ENCODE results near the gene SPEN.

SPEN gene

DNA sequence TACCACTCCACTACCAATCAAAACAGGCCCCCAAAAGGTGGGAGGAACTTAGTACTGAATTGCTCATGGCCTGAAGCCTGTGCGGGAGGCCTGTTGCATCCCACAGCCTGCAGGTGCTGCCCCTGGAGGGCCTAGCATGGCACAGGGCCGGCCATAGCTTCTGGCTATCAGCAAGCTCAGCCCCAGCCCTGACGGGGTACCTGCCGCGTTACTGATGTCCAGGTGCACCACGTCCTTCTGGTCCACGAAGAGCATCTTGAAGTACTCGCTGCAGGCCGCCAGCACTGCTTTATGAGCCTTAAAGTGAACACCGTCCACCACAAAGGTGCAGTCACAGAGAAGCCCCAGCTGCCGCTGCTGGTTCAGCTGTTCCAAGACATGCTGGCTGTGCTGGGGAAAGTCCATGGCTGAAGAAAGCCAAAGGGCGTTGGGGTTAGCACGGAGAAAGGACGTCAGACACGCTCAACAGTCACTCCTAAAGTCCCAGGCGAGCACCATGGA is 100.6 kb downstream of the SPEN start:
- no peak overlapping the region for H3K4me3 ChIP-seq (ENCODE audit: low read depth, low read length)
- TF ChIP-seq, protein P1, sequence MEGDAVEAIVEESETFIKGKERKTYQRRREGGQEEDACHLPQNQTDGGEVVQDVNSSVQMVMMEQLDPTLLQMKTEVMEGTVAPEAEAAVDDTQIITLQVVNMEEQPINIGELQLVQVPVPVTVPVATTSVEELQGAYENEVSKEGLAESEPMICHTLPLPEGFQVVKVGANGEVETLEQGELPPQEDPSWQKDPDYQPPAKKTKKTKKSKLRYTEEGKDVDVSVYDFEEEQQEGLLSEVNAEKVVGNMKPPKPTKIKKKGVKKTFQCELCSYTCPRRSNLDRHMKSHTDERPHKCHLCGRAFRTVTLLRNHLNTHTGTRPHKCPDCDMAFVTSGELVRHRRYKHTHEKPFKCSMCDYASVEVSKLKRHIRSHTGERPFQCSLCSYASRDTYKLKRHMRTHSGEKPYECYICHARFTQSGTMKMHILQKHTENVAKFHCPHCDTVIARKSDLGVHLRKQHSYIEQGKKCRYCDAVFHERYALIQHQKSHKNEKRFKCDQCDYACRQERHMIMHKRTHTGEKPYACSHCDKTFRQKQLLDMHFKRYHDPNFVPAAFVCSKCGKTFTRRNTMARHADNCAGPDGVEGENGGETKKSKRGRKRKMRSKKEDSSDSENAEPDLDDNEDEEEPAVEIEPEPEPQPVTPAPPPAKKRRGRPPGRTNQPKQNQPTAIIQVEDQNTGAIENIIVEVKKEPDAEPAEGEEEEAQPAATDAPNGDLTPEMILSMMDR (IDR thresholded peaks at IDR 0.05; ENCODE audit: low read depth, low read length) = no peak
- in situ Hi-C loops (cut with HindIII; ENCODE audit: low sequenced_read_pairs) = no loop called here
- no peak for DNase-seq (ENCODE audit: low read depth, low spot score)

DNA sequence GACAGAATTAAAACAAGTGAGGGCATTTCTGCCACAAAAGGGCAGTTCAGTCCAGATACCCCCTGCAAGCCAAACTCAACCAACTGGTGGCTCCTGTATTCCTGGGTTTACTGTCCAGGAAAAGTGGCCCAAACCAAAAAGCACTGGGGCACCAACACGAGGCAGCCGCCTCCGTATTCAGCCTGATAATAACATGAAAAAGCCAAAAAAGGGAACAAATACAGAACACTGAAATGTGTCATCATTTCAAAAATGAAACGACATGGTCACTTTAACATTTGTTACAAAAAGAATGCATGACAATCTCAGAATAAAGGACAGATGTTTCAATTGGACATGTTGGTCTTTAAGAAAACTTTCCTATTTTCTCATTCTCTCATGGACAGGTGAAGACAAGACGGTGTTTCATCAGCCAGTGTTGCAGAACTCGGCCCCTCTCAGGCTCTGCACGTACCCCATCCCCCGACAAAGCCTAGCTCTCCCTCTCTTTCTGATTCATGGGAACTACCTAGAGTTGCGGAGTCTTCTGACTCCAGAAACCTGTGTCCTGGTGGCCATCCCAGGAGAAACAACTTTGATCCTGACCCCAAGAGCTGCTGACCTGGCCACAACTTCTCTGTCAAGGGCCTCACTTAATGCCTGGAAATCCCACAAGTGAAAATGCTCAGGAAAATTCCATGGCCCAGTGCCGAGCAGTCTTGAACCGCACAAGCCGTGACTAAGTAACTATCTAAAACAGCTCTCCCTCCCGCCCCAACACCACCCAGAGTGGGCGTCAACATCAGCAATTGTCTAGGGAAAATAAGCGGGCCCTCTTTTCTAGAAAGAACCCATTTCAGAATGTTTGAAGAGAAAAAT is 101.3 kb downstream of the SPEN start:
- H3K4me3 ChIP-seq (ENCODE audit: low read depth, low read length) = no peak overlapping the region
- TF ChIP-seq, protein P1 (IDR thresholded peaks at IDR 0.05; ENCODE audit: low read depth, low read length) = no peak
- in situ Hi-C loops (cut with HindIII; ENCODE audit: low sequenced_read_pairs) = no loop called here
- peak; percentile 97 for DNase-seq (ENCODE audit: low read depth, low spot score)

DNA sequence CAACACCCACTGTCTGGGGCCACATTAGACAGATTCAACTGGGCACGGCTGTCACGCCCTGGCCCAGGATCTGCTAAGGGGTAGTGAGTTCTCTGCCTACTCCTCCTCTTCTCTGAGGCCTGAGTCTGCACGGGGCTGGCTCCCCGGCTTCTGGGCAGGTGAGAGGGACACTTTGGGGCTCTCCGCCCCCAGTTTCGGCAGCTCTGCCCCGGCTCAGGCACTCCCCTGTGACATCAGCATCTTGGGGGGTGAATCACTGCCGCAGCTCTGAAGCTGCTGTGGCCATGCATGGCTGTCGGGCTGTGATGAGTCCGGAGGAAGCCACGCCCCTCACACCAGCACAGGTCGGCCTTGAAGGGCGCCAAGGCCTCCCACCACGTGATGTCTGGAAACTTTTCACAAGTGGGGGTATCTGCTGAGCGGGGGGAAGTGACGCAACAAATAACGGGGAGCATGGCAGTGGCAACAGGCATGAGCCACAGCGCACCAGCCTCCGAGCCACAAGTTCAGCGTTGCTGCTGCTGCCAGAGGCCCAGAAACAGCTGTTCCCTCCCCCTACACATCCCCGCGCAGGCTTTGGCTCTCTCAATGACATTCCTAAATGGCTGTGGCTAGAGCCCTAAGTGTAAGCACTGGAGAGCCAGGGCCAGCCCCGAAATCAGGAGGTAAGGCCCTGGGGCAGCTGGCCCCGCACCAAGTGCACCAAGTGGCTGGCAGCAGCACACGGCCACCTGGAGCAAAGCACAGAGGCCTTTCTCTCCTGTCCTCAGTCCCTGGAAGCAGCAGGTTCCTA is 102.1 kb downstream of the SPEN start:
- in situ Hi-C loops (cut with HindIII; ENCODE audit: low sequenced_read_pairs) = no loop called here
- TF ChIP-seq, protein P1 (IDR thresholded peaks at IDR 0.05; ENCODE audit: low read depth, low read length) = no peak
- H3K4me3 ChIP-seq (ENCODE audit: low read depth, low read length) = no peak overlapping the region
- peak; percentile 97 for DNase-seq (ENCODE audit: low read depth, low spot score)

DNA sequence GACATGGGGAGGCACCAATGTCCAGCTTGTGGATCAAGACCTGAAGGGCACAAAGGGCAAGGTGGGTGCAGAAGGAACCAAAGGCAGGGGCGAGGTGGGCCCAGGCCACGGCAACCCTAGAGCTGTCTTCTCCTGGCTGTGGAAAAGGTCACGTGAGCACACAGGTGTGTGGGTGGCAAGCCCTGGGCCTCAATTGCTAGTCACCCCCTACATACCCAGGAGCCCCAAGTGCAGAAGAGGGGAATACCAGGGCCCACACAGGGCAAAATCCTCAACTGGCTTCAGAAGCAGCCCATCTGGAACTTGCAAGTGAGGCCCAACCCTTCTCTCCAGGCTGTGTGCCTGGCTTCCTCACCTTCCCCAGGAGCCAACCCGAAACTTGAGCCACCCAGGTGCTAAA is 102.8 kb downstream of the SPEN start:
- DNase-seq (ENCODE audit: low read depth, low spot score) = no peak
- in situ Hi-C loops (cut with HindIII; ENCODE audit: low sequenced_read_pairs) = no loop called here
- TF ChIP-seq, protein P1 (IDR thresholded peaks at IDR 0.05; ENCODE audit: low read depth, low read length) = no peak
- no peak overlapping the region for H3K4me3 ChIP-seq (ENCODE audit: low read depth, low read length)

DNA sequence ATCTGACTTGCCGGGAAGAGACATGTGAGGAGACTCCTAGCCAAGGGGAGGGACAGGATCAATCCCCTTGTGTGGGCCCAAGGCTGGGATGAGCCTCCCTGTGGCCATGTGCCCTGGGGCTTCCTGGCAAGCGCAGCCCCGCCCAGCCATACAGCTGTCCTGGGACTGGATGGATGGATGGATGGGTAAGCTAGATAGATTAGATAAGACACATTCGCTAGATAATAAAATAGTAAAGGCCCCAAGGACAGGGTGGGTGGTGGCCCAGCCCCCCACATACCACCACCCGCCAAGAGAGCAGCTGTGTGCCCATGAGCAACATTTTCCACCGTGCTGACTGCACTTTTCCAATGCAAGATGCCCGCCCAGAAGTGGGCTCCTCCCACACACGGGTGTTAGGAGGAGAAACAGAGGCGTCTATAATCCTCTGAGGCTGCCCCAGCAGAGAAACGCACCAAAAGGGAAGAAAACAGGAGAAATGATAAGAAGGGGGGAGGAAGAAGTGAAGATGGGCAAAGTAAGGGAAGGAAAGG is 103.3 kb downstream of the SPEN start:
- in situ Hi-C loops (cut with HindIII; ENCODE audit: low sequenced_read_pairs) = no loop called here
- no peak overlapping the region for H3K4me3 ChIP-seq (ENCODE audit: low read depth, low read length)
- peak; percentile 42 for DNase-seq (ENCODE audit: low read depth, low spot score)
- TF ChIP-seq, protein P1 (IDR thresholded peaks at IDR 0.05; ENCODE audit: low read depth, low read length) = no peak

DNA sequence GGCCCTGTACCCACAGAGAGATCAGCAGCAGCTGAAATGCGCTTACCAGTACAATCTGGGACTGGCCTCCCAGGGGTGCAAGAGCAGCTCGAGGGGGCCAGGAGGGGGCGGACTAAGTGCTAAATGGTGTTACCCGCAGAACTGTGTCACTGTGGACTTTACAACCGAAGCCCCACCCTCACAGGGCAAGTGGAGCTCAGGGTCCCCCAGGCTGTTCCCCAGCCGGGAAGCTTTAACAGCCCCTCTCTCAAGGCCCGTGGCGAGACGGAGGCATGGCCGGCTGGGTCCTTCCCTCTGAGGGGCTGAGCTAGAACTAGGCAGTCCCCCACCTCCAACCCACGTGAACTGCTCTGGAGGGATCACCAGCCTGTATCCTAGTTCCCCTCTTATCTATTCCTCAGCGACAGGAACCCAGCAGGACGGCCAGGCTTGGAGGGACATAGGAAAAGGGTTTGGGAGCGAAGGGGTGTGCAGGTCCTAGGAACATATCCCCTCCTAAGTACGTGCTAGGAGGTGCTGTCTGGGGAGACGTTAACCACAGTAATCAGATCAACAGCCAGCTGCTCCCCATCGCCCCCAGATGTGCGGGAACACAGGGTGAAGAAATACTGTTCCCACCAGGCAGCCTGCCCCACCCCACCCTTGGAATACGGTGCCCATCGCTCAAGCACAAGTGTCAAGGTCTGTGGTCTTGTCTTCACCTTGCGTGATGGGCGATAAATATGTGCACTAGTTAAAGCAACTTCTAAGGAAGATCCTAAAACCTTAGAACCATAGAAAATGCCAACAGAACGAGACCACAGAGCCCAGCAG is 104.0 kb downstream of the SPEN start:
- H3K4me3 ChIP-seq (ENCODE audit: low read depth, low read length) = no peak overlapping the region
- TF ChIP-seq, protein P1 (IDR thresholded peaks at IDR 0.05; ENCODE audit: low read depth, low read length) = no peak
- in situ Hi-C loops (cut with HindIII; ENCODE audit: low sequenced_read_pairs) = no loop called here
- no peak for DNase-seq (ENCODE audit: low read depth, low spot score)

Data from astrocyte of the spinal cord (primary cell).